Measurements from ENCODE around the gene AGPAT1. TPM values are rescaled to one million over a fixed set of nuclear protein-coding genes. Genes with fewer than 3 reads are reported as not detected.

Gene AGPAT1
- total and polyA plus RNA-seq, 10 of the 15 experiments (the other 5 are each of a cell fraction or from before 2014, with no cell fraction given) = 13.9 to 39.5 (median 24.7) TPM

GRCh38 chr6:32195902-32196681 lies 20.2 kb upstream of the AGPAT1 start (continued):
- no peak for TF ChIP-seq GABPA (IDR thresholded peaks at IDR 0.05; ENCODE audit: low read depth)

- WGBS (ENCODE audit: insufficient coverage, insufficient replicate concordance, low lambda C conversion rate, missing lambda C conversion rate) = under 1% methylated on average over 19 of the region's 25 CpGs
- DNase-seq (ENCODE audit: low read depth, low spot score) (peak; percentile 97), FAIRE-seq (peak; percentile 94), ATAC-seq (peak; percentile 85)
- no peak overlapping the region; the same call in 1 of the 2 replicates for H3K27ac ChIP-seq (ENCODE audit: control insufficient read depth, insufficient read depth)
- H3K9me3 ChIP-seq (replicated peaks; ENCODE audit: control insufficient read depth, insufficient read depth, low read length) = no peaks in the 10 kb centered on the region
- H4K20me1 ChIP-seq (ENCODE audit: control insufficient read depth, insufficient read depth) = no peaks in the 10 kb centered on the region
- ChIA-PET RAD21 (ENCODE audit: unreplicated experiment) (interaction anchor here (0.6 to 1.8 kb wide), 21 partner anchors 13 to 658 kb away, joined by 3 to 17 read pairs (median 4); partner anchors contain the start of genes AGPAT1, ATF6B, CLIC1 and DXO), CTCF (interaction anchor here (0.6 to 4.2 kb wide), 20 partner anchors 8 to 643 kb away, joined by 3 to 35 read pairs (median 4); partner anchors contain the start of genes AGPAT1, ATF6B, EGFL8 and FKBPL), POLR2A (interaction anchor here (0.6 to 2.6 kb wide), 23 partner anchors 11 to 1351 kb away, joined by 3 to 51 read pairs (median 3); partner anchors contain the start of genes AGPAT1, ATF6B, EGFL8 and FKBPL), SMC1A (ENCODE audit: uncharacterized antibody, unreplicated experiment) (interaction anchor here (0.6 to 1.9 kb wide), 11 partner anchors 8 to 236 kb away, joined by 3 to 17 read pairs (median 3); partner anchors contain the start of genes AGPAT1, ATF6B, FKBPL and NELFE)
- peak overlapping the region; percentile 93; the same call in 1 of the 2 replicates for H3K4me2 ChIP-seq (ENCODE audit: control insufficient read depth, insufficient read depth)
- H3K4me3 ChIP-seq = no peak overlapping the region
- H3K79me2 ChIP-seq (ENCODE audit: control insufficient read depth, insufficient read depth, low read length) = peaks cover 30% of the 10 kb centered on the region
- intact Hi-C loops (cut with micrococcal nuclease; ENCODE audit: unreplicated experiment) = loop anchor here (1.0 to 5.0 kb wide), 2 partner anchors 42 to 76 kb away; no protein-coding TSS in a partner anchor
- no TSS peak for BruUV-seq (replicated peaks)
- no peaks in the 10 kb centered on the region; a peak in 1 of 4 replicates for H3K36me3 ChIP-seq (ENCODE audit: control insufficient read depth in 2 of 2, insufficient read depth in 2 of 2, low read length in 1 of 2)
- in situ Hi-C loops (cut with MboI) = no loop called here
- H3K27me3 ChIP-seq (replicated peaks in 1 of 2; ENCODE audit: control insufficient read depth in 2 of 2, insufficient read depth in 2 of 2, low read length in 1 of 2) = no peaks in the 10 kb centered on the region
- H2AFZ ChIP-seq (ENCODE audit: control insufficient read depth, low read depth, low read length) = no peak overlapping the region
- H3K9ac ChIP-seq (ENCODE audit: control insufficient read depth, insufficient read depth, low read length) = peak overlapping the region; percentile 100
- peaks cover 26% of the 10 kb centered on the region for H3K4me1 ChIP-seq (ENCODE audit: control insufficient read depth, insufficient read depth, low read length)
- TF ChIP-seq POLR2AphosphoS2 (IDR thresholded peaks at IDR 0.05; ENCODE audit: low read depth, low read length) (no peak; the same call in 1 of the 2 replicates), MAX (IDR thresholded peaks at IDR 0.05; ENCODE audit: low read depth, low read length) (0 out of 2 replicates have a peak, but pooled peaks have one; percentile 85), MXI1 (IDR thresholded peaks at IDR 0.05; ENCODE audit: low read depth, low read length) (peak; percentile 65), ELK1 (IDR thresholded peaks at IDR 0.05; ENCODE audit: low read depth, low read length) (peak; percentile 20; the same call in 1 of the 2 replicates), PAX5 (IDR thresholded peaks at IDR 0.05; ENCODE audit: borderline replicate concordance, low read depth, low read length) (peak; percentile 42; the same call in 1 of the 2 replicates), BRCA1 (IDR thresholded peaks at IDR 0.05; ENCODE audit: low read depth, low read length) (no peak), SP1 (IDR thresholded peaks at IDR 0.05; ENCODE audit: low read depth, low read length) (peak; percentile 79), E2F4 (IDR thresholded peaks at IDR 0.05; ENCODE audit: low read depth, low read length) (peak; percentile 73; the same call in 1 of the 2 replicates), BHLHE40 (IDR thresholded peaks at IDR 0.05; ENCODE audit: borderline replicate concordance in 1 of 2, low read depth in 2 of 2, low read length in 1 of 2) (no peak), ZBTB11 (CRISPR knock-in tag; IDR thresholded peaks at IDR 0.05) (no peak), SMC3 (IDR thresholded peaks at IDR 0.05; ENCODE audit: borderline replicate concordance, low read length) (0 out of 2 replicates have a peak, but pooled peaks have one; percentile 5), MYB (IDR thresholded peaks at IDR 0.05; ENCODE audit: borderline replicate concordance, low read depth, low read length) (no peak), EGR1 (IDR thresholded peaks at IDR 0.05; ENCODE audit: borderline replicate concordance in 1 of 2, low read depth in 2 of 2, low read length in 2 of 2) (peak in 1 of 2 experiments; percentile 98; a peak in 2 of 3 replicates)
These were observed 19.7 kb upstream of the AGPAT1 start for GRCh38 chr6:32195652-32195901.

Measured in GM12878 (cell line).